Measurements from ENCODE around the gene BMS1. TPM values are rescaled to one million over a fixed set of nuclear protein-coding genes. Genes with fewer than 3 reads are reported as not detected.

Gene BMS1
- total RNA-seq, 1 experiment from 2014 or later: 44.2 TPM

DNA sequence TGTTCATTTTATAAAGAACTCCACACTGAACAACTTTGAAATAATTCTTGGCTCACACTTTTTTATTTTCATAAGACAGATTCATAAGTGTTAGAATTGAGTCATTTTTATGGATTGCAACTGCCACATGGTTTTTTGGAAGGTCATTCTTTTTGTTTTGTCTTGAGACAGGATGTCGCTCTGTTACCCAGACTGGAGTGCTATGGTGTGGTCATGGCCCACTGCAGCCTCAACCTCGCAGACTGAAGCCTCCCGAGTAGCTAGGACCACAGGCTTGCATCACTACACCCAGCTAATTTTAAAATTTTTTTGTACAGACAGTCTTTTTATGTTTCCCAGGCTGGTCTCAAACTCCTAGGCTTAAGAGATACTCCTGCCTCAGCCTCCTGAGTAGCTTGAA lies 20.3 kb downstream of the BMS1 start:
- no peak overlapping the region for H3K4me2 ChIP-seq (ENCODE audit: insufficient read depth, insufficient read length, low read length)
- no peak overlapping the region for H2AK5ac ChIP-seq (ENCODE audit: insufficient read length, low read length)
- no peak overlapping the region for H4K8ac ChIP-seq (replicated peaks; ENCODE audit: insufficient read length, low read depth, low read length)
- DNase-seq: no peak
- no peaks in the 10 kb centered on the region for H3K9me3 ChIP-seq (ENCODE audit: control insufficient read depth, low read depth, low read length)
- no peak overlapping the region for H2BK15ac ChIP-seq (ENCODE audit: low read depth, low read length)
- Mint-ChIP-seq H3K4me1 (no peaks in the 10 kb centered on the region), H3K9me3 (no peaks in the 10 kb centered on the region), H3K36me3 (ENCODE audit: insufficient read depth in 1 of 3, low read depth in 3 of 3) (peaks cover 57 to 94% (median 83%) of the 10 kb centered on the region in 3 experiments), H3K27me3 (ENCODE audit: low read depth) (no peaks in the 10 kb centered on the region), H3K27ac (no peak overlapping the region), H3K4me3 (no peak overlapping the region)
- H3K79me1 ChIP-seq (ENCODE audit: insufficient read depth, low read depth, low read length, poor library complexity, severe bottlenecking): peaks cover 3% of the 10 kb centered on the region
- H3K27me3 ChIP-seq (ENCODE audit: insufficient read depth, low read length): no peaks in the 10 kb centered on the region
- no peak overlapping the region for H2BK12ac ChIP-seq (ENCODE audit: insufficient read length, low read depth, low read length)
- no peak overlapping the region for H3K23ac ChIP-seq (ENCODE audit: insufficient read length, low read depth, low read length)
- no peak overlapping the region for H3K18ac ChIP-seq (ENCODE audit: insufficient read length, low read depth, low read length)
- H2BK20ac ChIP-seq (ENCODE audit: low read depth, low read length, poor library complexity, severe bottlenecking): no peak overlapping the region
- TF ChIP-seq, protein P1, sequence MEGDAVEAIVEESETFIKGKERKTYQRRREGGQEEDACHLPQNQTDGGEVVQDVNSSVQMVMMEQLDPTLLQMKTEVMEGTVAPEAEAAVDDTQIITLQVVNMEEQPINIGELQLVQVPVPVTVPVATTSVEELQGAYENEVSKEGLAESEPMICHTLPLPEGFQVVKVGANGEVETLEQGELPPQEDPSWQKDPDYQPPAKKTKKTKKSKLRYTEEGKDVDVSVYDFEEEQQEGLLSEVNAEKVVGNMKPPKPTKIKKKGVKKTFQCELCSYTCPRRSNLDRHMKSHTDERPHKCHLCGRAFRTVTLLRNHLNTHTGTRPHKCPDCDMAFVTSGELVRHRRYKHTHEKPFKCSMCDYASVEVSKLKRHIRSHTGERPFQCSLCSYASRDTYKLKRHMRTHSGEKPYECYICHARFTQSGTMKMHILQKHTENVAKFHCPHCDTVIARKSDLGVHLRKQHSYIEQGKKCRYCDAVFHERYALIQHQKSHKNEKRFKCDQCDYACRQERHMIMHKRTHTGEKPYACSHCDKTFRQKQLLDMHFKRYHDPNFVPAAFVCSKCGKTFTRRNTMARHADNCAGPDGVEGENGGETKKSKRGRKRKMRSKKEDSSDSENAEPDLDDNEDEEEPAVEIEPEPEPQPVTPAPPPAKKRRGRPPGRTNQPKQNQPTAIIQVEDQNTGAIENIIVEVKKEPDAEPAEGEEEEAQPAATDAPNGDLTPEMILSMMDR (conservative IDR thresholded peaks at IDR 0.05): no peak
- no peak overlapping the region for H2BK120ac ChIP-seq (ENCODE audit: low read depth, low read length, poor library complexity, severe bottlenecking)
- H3K14ac ChIP-seq (ENCODE audit: insufficient read depth, low read length): no peak overlapping the region
- H3K23me2 ChIP-seq (ENCODE audit: insufficient read length, low read depth, low read length, poor library complexity, severe bottlenecking): no peaks in the 10 kb centered on the region
- H3K4me1 ChIP-seq (ENCODE audit: insufficient read depth, low read length): no peaks in the 10 kb centered on the region
- H3T11ph ChIP-seq (ENCODE audit: low read length): no peak overlapping the region
- no peak overlapping the region for H2AFZ ChIP-seq (ENCODE audit: low read length)
- no peak overlapping the region for H2BK5ac ChIP-seq (ENCODE audit: insufficient read length, low read length)
- H4K20me1 ChIP-seq (ENCODE audit: control insufficient read depth, insufficient read depth, insufficient read length): no peaks in the 10 kb centered on the region
- WGBS (ENCODE audit: extremely low coverage, insufficient read length, low lambda C conversion rate): no CpG with 5 or more reads among the region's 3 CpGs
- H3K27ac ChIP-seq (ENCODE audit: insufficient read length, low read depth, low read length): no peak overlapping the region
- no peaks in the 10 kb centered on the region for H3K79me2 ChIP-seq (ENCODE audit: insufficient read depth, low read length)
- H4K5ac ChIP-seq (ENCODE audit: insufficient read length, low read depth, low read length): no peak overlapping the region
- H4K91ac ChIP-seq (ENCODE audit: insufficient read length, low read depth, low read length): no peak overlapping the region
- H3K9ac ChIP-seq (ENCODE audit: extremely low read depth, insufficient read length, low read length): no peak overlapping the region
- H3K4ac ChIP-seq (ENCODE audit: low read depth, low read length): no peak overlapping the region
- H3K56ac ChIP-seq (ENCODE audit: insufficient read length, low read depth, low read length): no peak overlapping the region
